NCI-H187 (cell line): ENCODE measurements around the gene ACSL6.

ENCODE experiments used
- DNase-seq, 2 experiments: peaks; one replicate each; lab custom pipeline; 2025; lab: John Stamatoyannopoulos, UW

The ACSL6 gene

DNA sequence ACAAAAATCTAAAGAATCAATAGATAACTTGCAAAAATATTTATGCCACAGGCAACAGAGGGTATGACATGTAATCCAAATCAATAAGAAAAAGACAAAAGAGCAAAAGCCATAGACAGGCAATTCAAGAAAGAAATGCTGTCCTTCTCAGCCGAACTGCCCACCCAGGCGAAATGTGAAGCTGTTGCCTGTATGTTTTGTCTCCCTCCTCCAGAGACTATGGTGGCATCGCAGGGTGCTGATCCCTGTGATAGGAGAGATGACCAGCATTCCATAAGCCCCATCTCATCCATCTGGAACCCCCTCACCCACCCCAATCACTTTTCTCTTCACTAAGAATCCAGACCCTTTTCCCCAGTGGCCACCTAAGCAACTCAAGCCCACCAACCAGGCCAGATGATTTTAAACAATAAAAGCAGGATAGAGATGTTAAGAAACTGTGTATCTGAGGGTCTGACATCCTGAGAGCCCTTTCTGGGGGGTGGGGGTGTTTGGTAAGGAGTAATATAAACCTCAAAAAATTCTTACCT lies 5.3 kb upstream of the ACSL6 start:
- DNase-seq = no peak

GRCh38 chr5:132013711-132014110 lies 2.3 kb upstream of the ACSL6 start:
- DNase-seq = no peak

DNA sequence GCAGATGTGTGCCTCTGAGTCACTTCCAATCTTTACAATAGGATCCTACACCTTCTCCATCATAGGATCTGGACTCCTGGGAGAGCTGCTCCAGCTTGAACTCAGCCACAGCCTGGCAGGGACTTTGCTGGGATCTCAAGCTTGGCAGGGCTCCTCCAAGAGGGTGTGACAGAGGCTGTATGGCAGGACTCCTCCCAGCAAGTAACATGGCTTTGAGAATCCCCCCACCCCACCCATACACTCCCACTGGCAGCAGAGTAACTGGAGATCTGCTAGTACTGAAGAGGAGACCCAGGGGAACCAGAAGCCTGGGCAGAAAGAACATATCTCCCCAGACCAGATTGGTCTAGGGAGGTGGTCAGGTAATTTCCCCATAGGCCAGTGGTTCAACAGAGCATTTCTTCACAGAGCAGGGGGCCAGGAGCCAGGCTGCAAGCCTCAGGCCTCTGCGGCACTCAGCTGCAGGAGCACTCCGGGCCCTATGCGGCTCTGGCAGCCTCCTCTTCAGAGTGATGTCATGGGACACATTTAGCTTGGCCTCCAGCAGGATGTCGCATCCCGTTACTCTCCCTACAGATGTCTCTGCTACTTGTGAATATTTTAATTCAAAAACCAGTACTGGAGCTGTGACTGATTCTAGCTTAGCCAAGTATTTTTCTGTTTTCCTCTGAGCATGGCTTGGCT lies 1.7 kb upstream of the ACSL6 start:
- DNase-seq = no peak

- DNase-seq = no peak
These were observed 1.0 kb upstream of the ACSL6 start for GRCh38 chr5:132012371-132013005.

DNA sequence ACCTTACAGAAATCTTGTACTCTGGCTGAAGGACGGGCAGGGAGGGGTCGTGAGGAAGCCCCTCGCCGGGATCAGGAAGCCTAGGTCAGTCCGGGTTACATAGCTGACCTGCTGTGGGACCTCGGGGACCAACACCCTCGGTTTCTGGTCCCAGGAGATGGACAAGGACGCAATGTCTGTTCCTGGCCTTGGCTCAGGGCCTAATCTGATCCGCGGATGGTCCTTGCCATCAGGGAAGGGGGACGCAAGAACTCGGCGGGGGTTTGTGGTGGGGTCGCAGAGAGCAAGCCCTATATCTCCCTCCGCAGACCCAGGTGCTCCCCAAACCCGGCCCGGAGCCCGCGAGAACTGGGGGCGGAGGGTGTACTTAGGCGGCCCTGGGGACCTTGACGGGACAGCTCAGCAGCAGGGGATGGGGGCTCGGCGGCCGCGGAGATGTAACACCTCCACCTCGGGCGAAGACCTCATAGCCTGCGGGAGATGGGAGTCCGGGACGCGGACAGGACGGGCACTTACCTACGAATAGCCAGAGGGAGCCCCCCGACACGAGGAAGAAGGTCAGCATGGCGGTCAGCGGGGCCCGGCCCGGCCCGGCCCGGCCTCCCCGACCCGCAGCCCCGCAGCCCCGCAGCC lies 353 bp downstream of the ACSL6 start:
- DNase-seq = no peak

DNA sequence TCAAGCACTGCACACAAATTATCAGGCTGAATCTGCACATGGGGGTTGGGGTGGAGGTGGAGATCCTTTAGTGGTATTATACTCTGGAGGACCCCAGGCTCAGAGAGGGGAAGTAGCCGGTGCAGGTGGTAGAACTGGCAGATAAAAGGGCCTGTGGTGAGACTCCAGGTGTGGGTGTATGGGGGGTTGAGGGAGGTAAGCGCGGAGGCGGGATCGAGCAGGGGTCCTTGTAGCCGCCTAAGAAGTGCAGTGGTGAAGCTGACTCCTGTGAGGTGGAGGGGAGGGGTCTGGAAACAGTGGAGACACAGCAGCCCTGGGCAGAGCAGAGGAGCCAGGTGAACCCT lies 841 bp downstream of the ACSL6 start:
- no peak for DNase-seq

DNA sequence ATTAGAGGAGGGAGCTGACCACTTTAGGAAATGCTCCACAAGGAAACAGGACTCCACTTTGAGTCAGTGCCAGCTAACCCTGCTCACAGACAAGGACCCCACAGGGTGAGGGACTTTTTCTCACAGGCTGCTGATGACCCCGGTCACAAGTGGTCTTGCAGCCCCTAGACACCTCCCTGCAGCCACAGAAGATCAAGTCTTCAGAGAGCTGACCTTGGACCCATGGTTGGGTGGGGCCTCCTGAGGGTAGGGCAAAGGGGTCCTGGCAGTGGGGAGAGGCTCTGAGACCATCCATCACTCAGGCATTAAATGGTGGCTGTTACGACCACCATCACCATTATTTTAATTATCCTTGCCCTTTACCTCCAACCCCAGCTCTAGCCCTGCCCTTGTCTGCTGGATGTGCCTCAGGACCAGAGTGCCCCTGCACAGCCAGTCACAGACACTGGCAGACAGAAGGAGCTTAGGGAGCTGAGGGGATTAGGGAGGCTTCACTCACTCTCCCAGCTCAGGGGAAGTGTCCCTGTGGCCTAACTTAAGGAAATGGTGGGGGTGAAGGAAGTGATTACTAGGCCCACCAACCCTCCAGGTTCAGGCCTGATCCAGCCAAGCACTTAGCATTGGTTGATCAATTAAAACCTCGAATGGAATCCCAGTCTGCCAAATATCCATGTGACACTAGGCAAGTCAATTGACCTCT lies 1.6 kb downstream of the ACSL6 start:
- DNase-seq = no peak

DNA sequence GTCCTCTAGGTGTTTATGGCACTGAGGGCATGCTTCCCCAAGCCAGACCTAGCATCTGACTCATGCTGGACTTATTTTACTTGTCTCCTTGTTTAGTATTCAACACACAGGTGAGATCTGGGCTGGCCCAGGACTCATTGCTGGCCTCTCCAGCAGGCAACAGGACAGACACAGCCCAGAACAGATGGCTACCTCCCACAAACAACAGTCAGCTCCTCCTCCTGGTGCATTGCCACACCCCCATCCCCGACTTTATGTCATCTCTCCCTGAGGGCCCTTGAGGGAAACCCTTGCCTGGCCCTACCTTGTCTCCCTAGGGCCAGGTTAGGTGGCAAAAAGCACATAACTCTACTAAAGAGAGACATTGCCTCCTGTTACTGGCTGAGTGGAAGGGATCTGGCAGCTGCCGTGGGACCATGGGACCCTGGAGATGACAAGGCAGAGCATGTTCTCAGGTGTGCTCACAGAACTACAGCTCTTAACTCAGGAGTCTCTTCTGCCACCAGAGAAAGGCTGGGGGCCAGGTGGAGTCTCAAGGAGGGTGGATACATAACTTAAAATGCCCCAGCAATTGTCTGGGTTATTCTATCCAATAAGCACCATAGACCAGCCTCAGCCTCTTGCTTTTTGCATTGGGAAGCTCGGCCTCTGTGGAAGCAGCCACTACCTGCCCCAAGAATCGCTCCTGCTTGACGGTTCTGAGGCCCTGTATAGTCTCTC lies 2.3 kb downstream of the ACSL6 start:
- peak; percentile 7 to 59 for DNase-seq

DNA sequence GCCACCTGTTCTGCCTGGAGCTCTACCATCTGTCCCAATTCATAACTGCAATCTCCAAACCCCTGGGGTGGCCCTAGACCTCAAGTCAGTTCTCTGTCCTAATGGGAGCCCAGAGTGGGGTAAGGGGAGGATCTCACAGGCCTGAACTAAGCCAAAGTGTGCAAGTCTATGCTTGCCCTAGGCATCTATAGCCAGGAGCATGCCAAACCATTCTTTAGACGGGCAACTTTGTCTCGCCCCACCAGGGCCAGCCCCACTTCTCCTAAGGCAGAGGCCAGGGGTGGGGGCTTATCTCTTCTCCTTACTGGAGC lies 3.3 kb downstream of the ACSL6 start:
- no peak for DNase-seq

DNA sequence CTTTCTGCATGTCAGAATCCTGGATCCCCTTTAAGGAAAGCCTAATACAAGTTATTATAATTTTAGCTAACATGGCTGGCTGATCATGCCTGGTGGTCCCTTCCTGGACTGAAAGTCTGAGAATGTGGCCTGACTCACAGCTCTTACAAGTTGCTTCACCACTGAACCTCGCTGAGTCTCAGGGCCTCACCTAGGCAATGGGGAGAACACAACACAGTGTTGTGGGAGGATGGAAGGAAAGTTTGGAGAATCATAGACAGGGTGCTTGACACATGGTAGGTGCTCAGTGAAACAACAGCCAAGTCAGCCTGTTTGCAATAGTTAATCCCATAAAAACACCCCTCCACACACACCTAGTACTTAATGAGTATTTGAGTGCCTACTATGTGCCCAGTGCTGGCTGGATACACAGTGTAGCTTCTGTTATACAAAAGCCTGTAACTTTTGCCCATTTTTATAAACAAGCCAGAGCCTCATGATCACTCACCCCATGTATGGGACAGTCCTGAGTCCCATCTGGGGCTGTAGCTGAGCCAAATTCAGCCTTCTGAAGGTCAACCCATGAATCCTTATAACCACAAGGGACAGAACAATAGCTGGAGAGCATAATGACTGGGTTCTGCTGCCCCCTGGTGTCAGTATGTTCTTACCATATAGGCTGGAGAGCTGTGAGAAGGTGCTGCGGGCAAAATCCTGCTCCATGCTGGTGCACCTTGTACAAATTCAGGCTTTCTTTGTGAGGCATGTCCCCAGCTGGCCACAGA lies 3.9 kb downstream of the ACSL6 start:
- DNase-seq = peak; percentile 27 to 40

DNA sequence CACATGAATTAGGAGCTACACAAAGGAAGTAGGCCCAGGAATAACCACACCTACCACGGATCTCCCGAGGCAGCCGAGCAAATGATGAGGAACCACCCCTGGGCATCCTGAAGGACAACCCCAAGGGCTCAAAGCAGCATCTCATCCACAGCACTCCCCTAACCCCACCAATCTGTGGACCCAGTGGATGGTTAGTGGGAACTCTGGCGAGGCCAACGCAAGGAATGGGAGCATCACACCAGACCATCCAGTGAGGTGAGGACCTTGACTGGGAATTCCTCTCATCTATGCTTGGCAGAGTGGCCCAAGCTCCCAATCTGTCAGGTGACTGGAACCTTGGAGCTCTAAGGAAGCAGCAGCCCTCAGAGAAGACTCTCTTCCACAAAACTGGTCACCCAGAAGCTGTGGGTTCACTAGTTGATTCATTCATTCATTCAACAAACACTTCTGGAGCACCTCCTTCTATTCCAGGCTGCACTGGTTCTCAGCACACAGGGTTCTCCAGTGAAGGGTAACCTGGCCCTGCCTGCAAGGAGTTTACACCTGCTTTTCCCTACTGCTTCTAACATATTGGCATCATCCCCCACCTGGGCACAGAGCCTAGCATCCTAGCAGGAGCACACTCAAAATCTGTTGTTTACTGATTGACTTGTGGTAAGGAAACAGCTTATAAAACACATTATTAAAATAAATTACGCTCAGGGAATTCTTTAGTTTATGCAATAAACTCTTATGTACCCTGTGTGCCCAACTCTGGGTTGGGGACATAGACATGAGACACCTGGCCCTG lies 4.9 kb downstream of the ACSL6 start:
- DNase-seq = no peak

- DNase-seq = no peak
These were observed 5.9 kb downstream of the ACSL6 start for GRCh38 chr5:132005591-132005990.

- no peak for DNase-seq
These were observed 7.5 kb downstream of the ACSL6 start for GRCh38 chr5:132003982-132004381.

DNA sequence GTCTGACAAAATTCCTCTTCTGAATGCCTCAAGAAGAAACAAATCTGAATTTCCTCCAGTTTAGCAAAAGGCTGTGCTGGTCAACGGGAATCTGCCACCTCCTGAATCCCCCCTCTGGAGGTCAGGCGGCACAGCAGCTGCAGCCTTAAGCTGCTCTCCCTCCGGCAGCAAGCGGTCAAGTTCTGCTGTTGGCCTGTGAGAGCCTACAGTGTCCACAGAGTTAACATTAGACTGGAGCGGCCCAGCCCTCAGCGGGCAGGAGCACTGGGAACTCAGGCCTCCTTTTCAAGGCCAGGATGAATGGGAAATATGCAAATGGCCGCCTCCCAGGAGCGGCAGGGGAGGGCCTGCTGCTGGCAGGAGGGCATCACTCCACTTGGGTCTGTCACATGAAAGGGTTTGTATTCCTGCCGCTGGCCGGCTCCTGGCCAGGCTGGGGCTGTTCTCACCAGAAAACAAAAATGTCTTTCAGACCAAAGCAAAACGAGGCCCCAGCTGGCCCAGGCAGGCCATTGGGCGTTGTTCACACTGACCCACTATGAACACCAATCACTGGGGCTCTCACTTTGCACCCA lies 8.2 kb downstream of the ACSL6 start:
- no peak for DNase-seq

DNA sequence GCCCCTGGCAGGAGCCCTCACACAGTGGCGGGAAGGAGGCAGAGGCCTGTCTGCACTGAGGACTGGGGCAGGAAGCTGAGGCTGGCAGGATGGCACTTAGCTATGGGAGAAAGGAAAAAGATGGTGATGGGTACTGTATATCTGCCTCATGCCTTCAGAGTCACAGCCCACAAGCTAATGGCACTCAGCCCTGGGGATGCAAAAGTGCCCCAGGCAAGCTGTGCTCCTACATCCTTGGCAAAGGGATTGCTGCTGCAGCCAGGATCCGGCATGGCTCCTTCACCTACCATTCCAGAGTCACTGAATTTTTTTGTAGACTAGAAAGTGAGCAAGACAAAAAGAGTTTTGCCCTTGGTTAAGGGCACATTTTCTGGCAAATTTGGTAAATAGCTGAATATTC lies 8.7 kb downstream of the ACSL6 start:
- DNase-seq = no peak

DNA sequence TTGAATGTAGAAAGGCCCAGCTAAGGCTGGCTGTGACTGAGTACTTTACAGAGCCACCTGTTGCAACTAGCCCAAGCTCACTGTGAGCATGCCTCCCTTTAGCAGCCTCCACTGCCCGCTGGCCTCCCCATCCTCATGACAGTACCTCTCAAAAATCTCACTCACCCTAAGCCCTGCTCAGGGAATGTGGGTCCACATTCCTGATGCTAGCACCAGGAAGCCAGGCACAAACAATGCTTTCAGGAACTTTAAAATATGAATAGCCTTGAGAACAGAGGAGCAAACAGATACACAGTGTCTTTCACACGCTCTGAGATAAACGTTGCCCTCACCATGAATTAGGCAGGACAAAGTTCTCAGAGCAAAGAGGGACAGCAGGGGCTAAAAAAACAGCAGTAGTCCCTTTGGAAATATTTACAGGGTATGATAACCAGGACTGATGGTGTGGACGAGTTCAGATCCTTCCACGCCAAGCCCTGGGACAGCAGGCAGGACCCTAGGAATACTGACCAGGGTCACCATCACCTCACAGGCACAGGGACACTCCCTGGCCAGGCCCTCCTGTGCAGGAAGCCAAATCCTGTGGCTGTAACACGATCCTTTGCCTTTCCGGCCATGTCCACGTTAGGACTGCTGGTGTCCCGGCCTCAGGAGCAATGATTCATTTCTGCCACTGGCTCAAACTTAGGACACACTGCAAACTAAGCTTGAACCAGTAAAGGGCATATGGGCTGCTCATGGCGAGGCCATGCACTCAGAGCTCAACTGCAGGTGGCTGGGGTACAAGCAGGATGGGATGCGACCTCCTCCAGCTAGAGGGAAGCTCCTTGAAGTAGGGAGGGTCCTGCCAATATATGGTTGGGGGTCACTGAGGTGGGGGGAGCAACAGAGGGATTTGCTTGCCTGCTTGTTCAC lies 9.6 kb downstream of the ACSL6 start:
- no peak for DNase-seq

DNA sequence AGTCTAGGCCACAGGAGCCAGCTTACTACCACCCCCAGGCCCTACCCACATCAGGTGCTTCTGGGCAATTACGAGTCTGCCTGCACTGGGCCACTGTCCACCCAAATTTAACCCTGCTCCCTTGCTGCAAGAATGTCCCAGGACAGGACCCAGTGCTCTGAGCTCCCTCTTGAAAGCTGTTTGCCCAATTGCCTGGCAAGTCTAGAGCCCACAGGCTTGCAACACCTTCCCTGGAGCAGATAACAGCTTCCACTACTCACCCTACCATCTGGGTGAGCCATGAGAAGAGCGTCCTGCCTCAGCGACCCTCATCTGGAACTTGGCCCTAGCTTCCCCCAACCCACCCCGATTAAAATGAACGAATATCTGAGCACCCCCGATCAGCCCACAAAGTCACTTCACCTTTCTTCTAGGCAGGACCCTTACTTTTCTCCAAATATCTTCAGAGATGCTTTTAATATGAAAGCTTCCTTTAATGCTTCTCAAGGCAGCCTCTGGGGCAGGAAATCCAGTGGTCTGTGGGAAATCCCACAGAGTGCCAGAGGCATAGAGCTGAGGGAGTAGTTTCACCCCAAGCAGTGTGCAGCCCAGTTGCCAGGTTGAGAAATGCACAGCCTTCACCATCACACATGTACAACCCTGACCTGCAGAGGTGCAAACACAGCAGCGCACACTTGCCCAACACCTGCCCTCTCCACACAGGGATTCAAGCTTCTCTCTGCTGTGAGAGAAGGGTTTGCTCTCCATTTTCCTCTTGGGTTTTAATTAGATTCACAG lies 10.6 kb downstream of the ACSL6 start:
- no peak for DNase-seq

DNA sequence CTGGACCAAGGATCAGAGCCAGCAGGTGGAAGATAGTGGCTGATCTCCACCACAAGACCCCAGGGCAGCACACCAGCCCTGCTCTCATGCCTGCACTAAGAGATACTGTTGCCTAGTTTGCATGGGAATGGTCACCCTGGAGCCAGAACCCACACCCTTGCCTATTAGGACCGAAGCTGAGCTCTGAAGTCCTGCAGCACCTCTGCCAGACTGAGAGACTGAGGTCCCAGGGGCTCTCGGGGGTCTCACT lies 11.3 kb downstream of the ACSL6 start:
- no peak for DNase-seq
